ENCODE measurements around the gene ATP5MG.

The ATP5MG gene

GRCh38 chr11:118427707-118428106, 26.3 kb downstream of the ATP5MG start:
- Histone ChIP-seq H3K27ac (ENCODE audit: low read depth, low read length) (no peak overlapping the region), H3K4me1 (ENCODE audit: control insufficient read depth in 1 of 2, insufficient read depth in 2 of 2, low read length in 2 of 2) (no peaks in the 10 kb centered on the region), H3K27me3 (ENCODE audit: control insufficient read depth in 1 of 2, insufficient read depth in 2 of 2, low read length in 2 of 2) (no peaks in the 10 kb centered on the region), H3K4me3 (ENCODE audit: low read depth in 1 of 2, low read length in 2 of 2) (no peak overlapping the region), H3K36me3 (ENCODE audit: control insufficient read depth in 1 of 2, insufficient read depth in 2 of 2, low read length in 2 of 2) (no peaks in the 10 kb centered on the region), H3K9me3 (ENCODE audit: control insufficient read depth in 1 of 2, low read length in 2 of 2) (no peaks in the 10 kb centered on the region), H3K9ac (ENCODE audit: low read depth in 1 of 2, low read length in 2 of 2) (no peak overlapping the region)

DNA sequence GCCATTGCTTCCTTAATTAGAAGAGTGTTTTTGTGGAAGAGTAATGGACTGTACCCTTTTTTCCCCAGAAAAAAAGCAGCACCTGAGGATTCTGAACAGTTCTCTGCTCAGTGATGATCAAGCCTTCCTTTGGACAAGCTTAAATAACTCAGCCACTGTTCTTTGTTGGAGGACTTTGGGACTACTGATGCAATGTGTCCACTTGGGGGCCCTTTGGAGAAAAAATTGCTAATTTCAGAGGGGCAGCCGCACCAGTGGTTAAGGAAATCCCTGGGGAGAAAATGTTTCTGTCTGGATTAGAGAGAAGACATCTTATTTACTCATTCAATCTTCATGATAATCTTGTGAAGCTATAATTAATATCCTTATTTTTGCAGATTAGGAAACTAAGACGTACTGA, 29.6 kb downstream of the ATP5MG start:
- H3K4me1 ChIP-seq (ENCODE audit: control insufficient read depth in 1 of 2, insufficient read depth in 2 of 2, low read length in 2 of 2), result peaks cover 10 to 13% of the 10 kb centered on the region in 2 donors
- no peaks in the 10 kb centered on the region for H3K9me3 ChIP-seq (ENCODE audit: control insufficient read depth in 1 of 2, low read length in 2 of 2)
- no peak overlapping the region for H3K4me3 ChIP-seq (ENCODE audit: low read depth in 1 of 2, low read length in 2 of 2)
- no peak overlapping the region for H3K27ac ChIP-seq (ENCODE audit: low read depth, low read length)
- no peak overlapping the region for H3K9ac ChIP-seq (ENCODE audit: low read depth in 1 of 2, low read length in 2 of 2)
- no peaks in the 10 kb centered on the region for H3K27me3 ChIP-seq (ENCODE audit: control insufficient read depth in 1 of 2, insufficient read depth in 2 of 2, low read length in 2 of 2)
- no peaks in the 10 kb centered on the region for H3K36me3 ChIP-seq (ENCODE audit: control insufficient read depth in 1 of 2, insufficient read depth in 2 of 2, low read length in 2 of 2)

DNA sequence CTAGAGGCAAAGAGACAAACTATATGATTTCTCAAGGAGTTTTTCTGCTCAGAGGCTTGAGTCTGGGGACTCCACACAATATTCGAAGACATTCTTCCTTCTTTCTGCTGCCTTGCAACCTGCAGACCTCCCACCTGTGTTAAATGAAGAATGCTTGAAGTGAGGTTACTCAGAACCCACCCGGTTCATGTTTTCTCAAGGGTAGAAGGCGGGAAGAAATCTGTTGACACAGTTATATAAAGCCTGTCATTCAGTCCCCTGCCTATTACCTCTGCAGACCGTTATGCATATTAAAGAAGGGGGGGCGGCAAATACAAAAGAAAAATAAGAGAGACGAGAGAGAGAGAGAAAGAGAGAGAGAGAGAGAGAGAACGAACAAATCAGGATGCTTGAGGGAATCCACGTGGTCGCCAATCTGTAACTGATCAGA, 32.7 kb downstream of the ATP5MG start:
- peak overlapping the region in 1 of 2 donors; percentile 79 for H3K9ac ChIP-seq (ENCODE audit: low read depth in 1 of 2, low read length in 2 of 2)
- H3K4me1 ChIP-seq (ENCODE audit: control insufficient read depth in 1 of 2, insufficient read depth in 2 of 2, low read length in 2 of 2), result peaks cover 23 to 33% of the 10 kb centered on the region in 2 donors
- no peak overlapping the region for H3K27ac ChIP-seq (ENCODE audit: low read depth, low read length)
- no peaks in the 10 kb centered on the region for H3K9me3 ChIP-seq (ENCODE audit: control insufficient read depth in 1 of 2, low read length in 2 of 2)
- peak overlapping the region; percentile 91 to 92 for H3K4me3 ChIP-seq (ENCODE audit: low read depth in 1 of 2, low read length in 2 of 2)
- H3K27me3 ChIP-seq (ENCODE audit: control insufficient read depth in 1 of 2, insufficient read depth in 2 of 2, low read length in 2 of 2), result no peaks in the 10 kb centered on the region
- H3K36me3 ChIP-seq (ENCODE audit: control insufficient read depth in 1 of 2, insufficient read depth in 2 of 2, low read length in 2 of 2), result no peaks in the 10 kb centered on the region

- H3K9ac ChIP-seq (ENCODE audit: low read depth in 1 of 2, low read length in 2 of 2), result peak overlapping the region; percentile 31 to 79
- H3K4me1 ChIP-seq (ENCODE audit: control insufficient read depth in 1 of 2, insufficient read depth in 2 of 2, low read length in 2 of 2), result peaks cover 29 to 33% of the 10 kb centered on the region in 2 donors
- peak overlapping the region; percentile 91 to 92 for H3K4me3 ChIP-seq (ENCODE audit: low read depth in 1 of 2, low read length in 2 of 2)
- H3K27ac ChIP-seq (ENCODE audit: low read depth, low read length), result no peak overlapping the region
- no peaks in the 10 kb centered on the region for H3K27me3 ChIP-seq (ENCODE audit: control insufficient read depth in 1 of 2, insufficient read depth in 2 of 2, low read length in 2 of 2)
- no peaks in the 10 kb centered on the region for H3K9me3 ChIP-seq (ENCODE audit: control insufficient read depth in 1 of 2, low read length in 2 of 2)
- H3K36me3 ChIP-seq (ENCODE audit: control insufficient read depth in 1 of 2, insufficient read depth in 2 of 2, low read length in 2 of 2), result no peaks in the 10 kb centered on the region
Observed at GRCh38 chr11:118434553-118435289, 33.3 kb downstream of the ATP5MG start.

- peaks cover 36 to 38% of the 10 kb centered on the region in 2 donors for H3K4me1 ChIP-seq (ENCODE audit: control insufficient read depth in 1 of 2, insufficient read depth in 2 of 2, low read length in 2 of 2)
- H3K36me3 ChIP-seq (ENCODE audit: control insufficient read depth in 1 of 2, insufficient read depth in 2 of 2, low read length in 2 of 2), result no peaks in the 10 kb centered on the region
- no peaks in the 10 kb centered on the region for H3K27me3 ChIP-seq (ENCODE audit: control insufficient read depth in 1 of 2, insufficient read depth in 2 of 2, low read length in 2 of 2)
- no peaks in the 10 kb centered on the region for H3K9me3 ChIP-seq (ENCODE audit: control insufficient read depth in 1 of 2, low read length in 2 of 2)
- peak overlapping the region; percentile 62 to 79 for H3K9ac ChIP-seq (ENCODE audit: low read depth in 1 of 2, low read length in 2 of 2)
- peak overlapping the region; percentile 75 for H3K27ac ChIP-seq (ENCODE audit: low read depth, low read length)
- H3K4me3 ChIP-seq (ENCODE audit: low read depth in 1 of 2, low read length in 2 of 2), result peak overlapping the region; percentile 91 to 92
Observed at GRCh38 chr11:118435290-118435892, 34.0 kb downstream of the ATP5MG start.

- Histone ChIP-seq H3K4me1 (ENCODE audit: control insufficient read depth in 1 of 2, insufficient read depth in 2 of 2, low read length in 2 of 2) (peaks cover 38% of the 10 kb centered on the region in 2 donors), H3K27me3 (ENCODE audit: control insufficient read depth in 1 of 2, insufficient read depth in 2 of 2, low read length in 2 of 2) (no peaks in the 10 kb centered on the region), H3K9me3 (ENCODE audit: control insufficient read depth in 1 of 2, low read length in 2 of 2) (no peaks in the 10 kb centered on the region), H3K4me3 (ENCODE audit: low read depth in 1 of 2, low read length in 2 of 2) (peak within 1 kb of the TSS; percentile 91 to 92), H3K9ac (ENCODE audit: low read depth in 1 of 2, low read length in 2 of 2) (peak within 1 kb of the TSS; percentile 79 to 81), H3K27ac (ENCODE audit: low read depth, low read length) (peak within 1 kb of the TSS; percentile 75), H3K36me3 (ENCODE audit: control insufficient read depth in 1 of 2, insufficient read depth in 2 of 2, low read length in 2 of 2) (no peaks in the 10 kb centered on the region)
Observed at GRCh38 chr11:118435893-118436624, 34.7 kb downstream of the ATP5MG start, which contains the start of gene KMT2A. Gene KMT2A, plus strand, starts transcription at chr11:118436492. Its CDS starts 21 bp downstream, at chr11:118436513.

GRCh38 chr11:118436639-118437207, 35.3 kb downstream of the ATP5MG start:
- Histone ChIP-seq H3K4me3 (ENCODE audit: low read depth in 1 of 2, low read length in 2 of 2) (peak overlapping the region; percentile 80 to 81), H3K4me1 (ENCODE audit: control insufficient read depth in 1 of 2, insufficient read depth in 2 of 2, low read length in 2 of 2) (peaks cover 40 to 43% of the 10 kb centered on the region in 2 donors), H3K36me3 (ENCODE audit: control insufficient read depth in 1 of 2, insufficient read depth in 2 of 2, low read length in 2 of 2) (no peaks in the 10 kb centered on the region), H3K27ac (ENCODE audit: low read depth, low read length) (peak overlapping the region; percentile 73), H3K9ac (ENCODE audit: low read depth in 1 of 2, low read length in 2 of 2) (peak overlapping the region; percentile 68 to 81), H3K27me3 (ENCODE audit: control insufficient read depth in 1 of 2, insufficient read depth in 2 of 2, low read length in 2 of 2) (no peaks in the 10 kb centered on the region), H3K9me3 (ENCODE audit: control insufficient read depth in 1 of 2, low read length in 2 of 2) (no peaks in the 10 kb centered on the region)

DNA sequence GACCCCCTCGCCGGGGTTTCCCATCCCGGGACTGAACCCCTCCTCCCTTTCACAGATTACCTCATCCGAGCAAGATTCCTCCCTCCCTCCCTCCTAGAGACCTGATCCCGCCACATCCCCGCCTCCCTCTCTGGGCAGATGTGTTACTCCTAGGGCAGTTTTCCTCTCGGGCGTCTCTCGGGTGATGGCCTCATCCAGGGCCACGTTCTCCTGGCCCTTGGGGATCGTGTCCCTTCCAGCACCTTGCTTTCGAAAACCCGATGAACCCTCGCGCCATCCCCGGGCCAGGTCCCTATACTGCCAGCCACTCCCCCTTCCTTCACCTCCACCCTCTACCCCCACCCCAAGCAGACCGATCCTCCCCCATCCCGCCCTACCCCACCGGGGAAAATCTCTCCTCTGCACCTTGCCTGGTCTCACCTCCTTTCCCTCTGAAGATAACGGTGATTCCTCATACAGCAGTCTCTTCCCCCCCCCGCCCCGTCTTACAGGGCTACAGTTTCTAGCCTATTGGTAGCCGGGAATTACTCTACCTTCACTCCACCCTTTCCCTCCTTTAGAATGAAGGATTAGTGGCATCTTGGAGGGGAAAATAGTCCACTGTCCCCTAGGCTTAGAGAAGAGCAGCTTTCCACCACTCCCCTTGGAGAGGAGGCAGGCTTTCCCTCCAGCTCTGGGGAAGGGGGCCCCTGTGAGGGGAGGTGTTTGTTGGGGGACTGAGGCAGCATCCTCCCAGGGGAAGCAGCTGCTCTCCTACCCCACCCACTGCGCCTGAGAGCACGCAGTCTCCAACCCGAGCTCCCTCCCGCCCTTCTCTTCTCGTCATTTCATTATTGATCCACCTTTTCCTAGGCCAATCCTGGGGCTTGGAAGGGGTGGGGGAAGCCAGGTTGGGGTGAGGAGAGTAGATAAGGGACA, 36.1 kb downstream of the ATP5MG start:
- Histone ChIP-seq H3K9ac (ENCODE audit: low read depth in 1 of 2, low read length in 2 of 2) (peak overlapping the region; percentile 68 to 81), H3K27ac (ENCODE audit: low read depth, low read length) (peak overlapping the region; percentile 73), H3K4me1 (ENCODE audit: control insufficient read depth in 1 of 2, insufficient read depth in 2 of 2, low read length in 2 of 2) (peaks cover 47 to 50% of the 10 kb centered on the region in 2 donors), H3K9me3 (ENCODE audit: control insufficient read depth in 1 of 2, low read length in 2 of 2) (no peaks in the 10 kb centered on the region), H3K4me3 (ENCODE audit: low read depth in 1 of 2, low read length in 2 of 2) (peak overlapping the region; percentile 80 to 81), H3K27me3 (ENCODE audit: control insufficient read depth in 1 of 2, insufficient read depth in 2 of 2, low read length in 2 of 2) (no peaks in the 10 kb centered on the region), H3K36me3 (ENCODE audit: control insufficient read depth in 1 of 2, insufficient read depth in 2 of 2, low read length in 2 of 2) (no peaks in the 10 kb centered on the region)

GRCh38 chr11:118438314-118438931, 37.0 kb downstream of the ATP5MG start:
- H3K27ac ChIP-seq (ENCODE audit: low read depth, low read length), result peak overlapping the region; percentile 45
- H3K4me3 ChIP-seq (ENCODE audit: low read depth in 1 of 2, low read length in 2 of 2), result peak overlapping the region; percentile 80 to 81
- no peaks in the 10 kb centered on the region for H3K9me3 ChIP-seq (ENCODE audit: control insufficient read depth in 1 of 2, low read length in 2 of 2)
- H3K4me1 ChIP-seq (ENCODE audit: control insufficient read depth in 1 of 2, insufficient read depth in 2 of 2, low read length in 2 of 2), result peaks cover 54 to 60% of the 10 kb centered on the region in 2 donors
- no peaks in the 10 kb centered on the region for H3K27me3 ChIP-seq (ENCODE audit: control insufficient read depth in 1 of 2, insufficient read depth in 2 of 2, low read length in 2 of 2)
- H3K9ac ChIP-seq (ENCODE audit: low read depth in 1 of 2, low read length in 2 of 2), result peak overlapping the region; percentile 68 to 81
- H3K36me3 ChIP-seq (ENCODE audit: control insufficient read depth in 1 of 2, insufficient read depth in 2 of 2, low read length in 2 of 2), result no peaks in the 10 kb centered on the region

Data from duodenal mucosa (tissue), 2 donors.